ENCODE measurements around the gene MICALL1. TPM values are rescaled to one million over a fixed set of nuclear protein-coding genes. Genes with fewer than 3 reads are reported as not detected.
A peak's percentile ranks its signal among the peaks of the same experiment; 100 is the strongest.

The MICALL1 gene
- polyA plus RNA-seq (ENCODE audit: insufficient read depth in 1 of 5, insufficient read length in 5 of 5, low replicate concordance in 1 of 5), result 10 to 100 TPM; 15.3 to 25.1 (median 15.9) TPM
- long read RNA-seq, donor 1, partial matches to known transcripts, result 14 of 14 reads
- long read RNA-seq, donor 1, other reads (novel, unspliced or antisense), result 0 of 14 reads
- long read RNA-seq, donor 2, full-length matches to known transcripts, result 1 of 1 reads
- long read RNA-seq, donor 2, partial matches to known transcripts, result 0 of 1 reads
- long read RNA-seq, donor 2, other reads (novel, unspliced or antisense), result 0 of 1 reads
- long read RNA-seq, donor 3, partial matches to known transcripts, result 9 of 9 reads
- long read RNA-seq, donor 3, other reads (novel, unspliced or antisense), result 0 of 9 reads
- long read RNA-seq, donor 4, result 0 reads
- long read RNA-seq, donor 5, result 0 reads
- long read RNA-seq, donor 6, full-length matches to known transcripts, result 2 of 7 reads
- long read RNA-seq, donor 6, partial matches to known transcripts, result 5 of 7 reads
- long read RNA-seq, donor 6, other reads (novel, unspliced or antisense), result 0 of 7 reads
- long read RNA-seq, donor 7, full-length matches to known transcripts, result 4 of 11 reads
- long read RNA-seq, donor 7, partial matches to known transcripts, result 7 of 11 reads
- long read RNA-seq, donor 7, other reads (novel, unspliced or antisense), result 0 of 11 reads
- long read RNA-seq, donor 8, full-length matches to known transcripts, result 1 of 1 reads
- long read RNA-seq, donor 8, partial matches to known transcripts, result 0 of 1 reads
- long read RNA-seq, donor 8, other reads (novel, unspliced or antisense), result 0 of 1 reads

GRCh38 chr22:37905534-37906363, at the start of gene MICALL1:
MICALL1 (plus strand) TSS chr22:37906297; CDS start chr22:37906423, 126 bp downstream.
- peak in 1 of 2 donors; percentile 45 for DNase-seq

- DNase-seq, result no peak
Observed at GRCh38 chr22:37860796-37861421, 45.2 kb upstream of the MICALL1 start.

- no peak for DNase-seq
Observed at GRCh38 chr22:37862570-37863325, 43.3 kb upstream of the MICALL1 start.

- DNase-seq, result no peak
Observed at GRCh38 chr22:37865510-37865909, 40.6 kb upstream of the MICALL1 start.

GRCh38 chr22:37870273-37870672, 35.8 kb upstream of the MICALL1 start:
- no peak for DNase-seq

GRCh38 chr22:37880668-37881440, 25.2 kb upstream of the MICALL1 start:
- DNase-seq, result no peak

- no peak for DNase-seq
Observed at GRCh38 chr22:37884420-37884819, 21.7 kb upstream of the MICALL1 start.

- peak; percentile 78 to 83 for DNase-seq
Observed at GRCh38 chr22:37887584-37888378, 18.3 kb upstream of the MICALL1 start.

GRCh38 chr22:37891926-37892325, 14.2 kb upstream of the MICALL1 start:
- no peak for DNase-seq

GRCh38 chr22:37892566-37893335, 13.3 kb upstream of the MICALL1 start:
- DNase-seq, result no peak

- no peak for DNase-seq
Observed at GRCh38 chr22:37893583-37893983, 12.5 kb upstream of the MICALL1 start.

GRCh38 chr22:37894939-37895670, 11.0 kb upstream of the MICALL1 start:
- DNase-seq, result no peak

GRCh38 chr22:37896181-37896592, 9.9 kb upstream of the MICALL1 start:
- no peak for DNase-seq

- DNase-seq, result no peak
Observed at GRCh38 chr22:37896939-37897338, 9.2 kb upstream of the MICALL1 start.

GRCh38 chr22:37897807-37898206, 8.3 kb upstream of the MICALL1 start:
- no peak for DNase-seq

GRCh38 chr22:37898441-37899181, 7.5 kb upstream of the MICALL1 start:
- no peak for DNase-seq
